H1 (cell line): ENCODE measurements around the gene UCP1. TPM values are rescaled to one million over a fixed set of nuclear protein-coding genes. Genes with fewer than 3 reads are reported as not detected.

Experiments used
- CTCF ChIA-PET: fragments of 300-600 bp; sonication (Branson Sonifier 250); formaldehyde crosslinking; loops from one replicate; lab custom pipeline; 2021; ENCODE audit not compliant: partially characterized antibody; lab: Charles Lee
- POLR2A ChIA-PET: fragments of 300-600 bp; sonication (Branson Sonifier 250); formaldehyde crosslinking; loops from one replicate; lab custom pipeline; 2021; ENCODE audit warnings: inconsistent platforms; ENCODE audit not compliant: partially characterized antibody; lab: Charles Lee
- DNase-seq, 2 experiments: peaks; one replicate each; pipeline versions ENCODE4 v3.0.0 to v3.0.0-alpha.2; 2010 to 2022; ENCODE audit warnings: low spot score in 2 of 2, low read depth in 1 of 2, mixed read lengths in 1 of 2
- FAIRE-seq: peaks from 2 replicates; lab custom pipeline; 2011; peaks lifted over from hg19 to GRCh38; lab: Jason Lieb, UNC
- H2AFZ ChIP-seq: 2 replicates; pipeline ENCODE4 v1.8.1; 2012; ENCODE audit warnings: low read length, inconsistent platforms
- H2AK5ac ChIP-seq: 2 replicates; pipeline ENCODE4 v1.6.1; 2013; ENCODE audit warnings: low read depth, low read length
- H2BK120ac ChIP-seq: replicated peaks from 2 replicates; pipeline ENCODE3; 2013; ENCODE audit warnings: low read depth, low read length, inconsistent platforms
- H2BK12ac ChIP-seq: 2 replicates; pipeline ENCODE4 v1.6.1; 2013; ENCODE audit warnings: low read depth, low read length
- H2BK15ac ChIP-seq: 2 replicates; pipeline ENCODE4 v1.6.1; 2013; ENCODE audit warnings: low read length
- H2BK20ac ChIP-seq: 2 replicates; pipeline ENCODE4 v1.6.1; 2013; ENCODE audit warnings: low read length
- H2BK5ac ChIP-seq: 2 replicates; pipeline ENCODE4 v1.6.1; 2013; ENCODE audit warnings: low read depth, low read length
- H3K14ac ChIP-seq: 2 replicates; pipeline ENCODE4 v1.6.1; 2013; ENCODE audit warnings: inconsistent platforms; ENCODE audit not compliant: insufficient read length
- H3K18ac ChIP-seq: 2 replicates; pipeline ENCODE4 v1.6.1; 2013; ENCODE audit warnings: low read length; ENCODE audit errors: extremely low read depth
- H3K23ac ChIP-seq: 2 replicates; pipeline ENCODE4 v1.6.1; 2013; ENCODE audit warnings: inconsistent platforms; ENCODE audit not compliant: insufficient read length
- H3K23me2 ChIP-seq: 2 replicates; pipeline ENCODE4 v1.6.1; 2013; ENCODE audit warnings: low read depth, low read length
- H3K27ac ChIP-seq: 2 replicates; pipeline ENCODE4 v1.6.1; 2011; ENCODE audit warnings: low read depth, low read length, inconsistent platforms
- H3K27me3 ChIP-seq, 4 experiments: replicated peaks in 1 of 4; 1 replicate in 1 of 4; 2 replicates in 3 of 4; pipeline versions ENCODE4 v1.6.1 to v1.8.1; 2011 to 2013; ENCODE audit warnings: low read length in 3 of 4, mild to moderate bottlenecking in 3 of 4, inconsistent platforms in 2 of 4, mixed read lengths in 2 of 4, moderate library complexity in 1 of 4; ENCODE audit not compliant: control insufficient read depth in 3 of 4, insufficient read depth in 3 of 4; ENCODE audit errors: extremely low read depth in 1 of 4
- H3K36me3 ChIP-seq, 4 experiments: 2 replicates each; pipeline versions ENCODE4 v1.6.1 to v1.8.1; 2011 to 2013; ENCODE audit warnings: mild to moderate bottlenecking in 4 of 4, low read length in 3 of 4, moderate library complexity in 2 of 4, control low read depth in 1 of 4, inconsistent platforms in 1 of 4; ENCODE audit not compliant: insufficient read depth in 4 of 4, control insufficient read depth in 2 of 4
- H3K4ac ChIP-seq: replicated peaks from 2 replicates; pipeline ENCODE3; 2013; ENCODE audit warnings: low read length, low read depth, mixed read lengths, inconsistent platforms; ENCODE audit not compliant: insufficient read length
- H3K4me1 ChIP-seq, 4 experiments: replicated peaks in 1 of 4; 1 replicate in 1 of 4; 2 replicates in 3 of 4; pipeline versions ENCODE4 v1.6.1 to v1.8.1; 2011 to 2013; ENCODE audit warnings: low read length in 3 of 4, inconsistent platforms in 2 of 4, mixed read lengths in 1 of 4; ENCODE audit not compliant: insufficient read depth in 4 of 4, control insufficient read depth in 3 of 4
- H3K4me2 ChIP-seq, 2 experiments: 2 replicates each; pipeline versions ENCODE4 v1.6.1 to v1.8.1; 2011 to 2013; ENCODE audit warnings: low read depth in 2 of 2, low read length in 2 of 2, control low read depth in 1 of 2, inconsistent platforms in 1 of 2, mild to moderate bottlenecking in 1 of 2; ENCODE audit not compliant: insufficient read depth in 1 of 2
- H3K4me3 ChIP-seq, 4 experiments: fragments of 200-600, 300-600 bp in 1 of 4; sonication (generic), shearing (Covaris generic), sonication (Bioruptor Twin) in 1 of 4; 2 replicates each; pipeline versions ENCODE4 v1.5.1 to v1.8.1; 2011 to 2016; ENCODE audit warnings: low read length in 4 of 4, low read depth in 3 of 4, control low read depth in 2 of 4, inconsistent platforms in 2 of 4, mild to moderate bottlenecking in 2 of 4, mixed read lengths in 1 of 4, moderate library complexity in 1 of 4; ENCODE audit not compliant: insufficient read depth in 2 of 4; ENCODE audit errors: extremely low read depth in 1 of 4
- H3K56ac ChIP-seq: replicated peaks from 2 replicates; pipeline ENCODE3; 2013; ENCODE audit warnings: low read depth, mild to moderate bottlenecking, mixed read lengths, low read length, inconsistent platforms; ENCODE audit not compliant: insufficient read length
- H3K79me1 ChIP-seq: 2 replicates; pipeline ENCODE4 v1.6.1; 2013; ENCODE audit warnings: low read depth, low read length, control low read depth
- H3K79me2 ChIP-seq, 2 experiments: 2 replicates each; pipeline versions ENCODE4 v1.6.1 to v1.8.1; 2012 to 2013; ENCODE audit warnings: low read length in 2 of 2, mild to moderate bottlenecking in 2 of 2, inconsistent platforms in 1 of 2; ENCODE audit not compliant: insufficient read depth in 2 of 2, control insufficient read depth in 1 of 2
- H3K9ac ChIP-seq, 4 experiments: replicated peaks in 1 of 4; 1 replicate in 1 of 4; 2 replicates in 3 of 4; pipeline versions ENCODE4 v1.6.1 to v1.8.1; 2011 to 2013; ENCODE audit warnings: low read depth in 3 of 4, low read length in 3 of 4, control low read depth in 2 of 4, mild to moderate bottlenecking in 2 of 4, moderate library complexity in 2 of 4, inconsistent platforms in 1 of 4; ENCODE audit errors: extremely low read depth in 1 of 4
- H3K9me3 ChIP-seq, 2 experiments: 2 replicates each; pipeline versions ENCODE4 v1.6.1 to v1.8.1; 2012 to 2013; ENCODE audit warnings: mild to moderate bottlenecking in 2 of 2, moderate library complexity in 2 of 2, control low read depth in 1 of 2, inconsistent platforms in 1 of 2, low read depth in 1 of 2, low read length in 1 of 2, mixed read lengths in 1 of 2; ENCODE audit not compliant: insufficient read depth in 2 of 2
- H4K20me1 ChIP-seq, 2 experiments: replicated peaks in 1 of 2; 2 replicates each; pipeline versions ENCODE3 to v1.8.1; 2011 to 2013; ENCODE audit warnings: inconsistent platforms in 2 of 2, low read length in 2 of 2, mild to moderate bottlenecking in 1 of 2; ENCODE audit not compliant: insufficient read depth in 2 of 2, control insufficient read depth in 1 of 2
- H4K5ac ChIP-seq: 2 replicates; pipeline ENCODE4 v1.6.1; 2013; ENCODE audit warnings: low read length, low read depth, mixed read lengths, inconsistent platforms; ENCODE audit not compliant: insufficient read length
- H4K8ac ChIP-seq: 2 replicates; pipeline ENCODE4 v1.8.0; 2013; ENCODE audit warnings: mild to moderate bottlenecking, moderate library complexity, low read length, inconsistent platforms; ENCODE audit not compliant: insufficient read depth; ENCODE audit errors: extremely low read depth
- H4K91ac ChIP-seq: replicated peaks from 2 replicates; pipeline ENCODE3; 2013; ENCODE audit warnings: low read length, mixed read lengths, inconsistent platforms; ENCODE audit not compliant: insufficient read length
- HDAC2 ChIP-seq, 2 experiments: fragments of 300-600 bp in 1 of 2; sonication (generic) in 1 of 2; IDR thresholded peaks; 2 replicates each; pipeline ENCODE4 v1.6.1; 2011 to 2012; ENCODE audit warnings: low read depth in 2 of 2, low read length in 2 of 2, mild to moderate bottlenecking in 2 of 2, moderate library complexity in 2 of 2, borderline replicate concordance in 1 of 2, inconsistent platforms in 1 of 2
- RXRA ChIP-seq: IDR thresholded peaks from 2 replicates; pipeline ENCODE4 v1.6.1; 2011; ENCODE audit warnings: low read depth, mild to moderate bottlenecking, low read length, moderate library complexity; ENCODE audit not compliant: insufficient read depth
- SP2 ChIP-seq: IDR thresholded peaks from 2 replicates; pipeline ENCODE4 v1.6.1; 2012; ENCODE audit warnings: mild to moderate bottlenecking, low read length, inconsistent platforms
- TAF1 ChIP-seq: IDR thresholded peaks from 2 replicates; pipeline ENCODE4 v1.6.1; 2011; ENCODE audit warnings: mild to moderate bottlenecking, low read depth, low read length
- TCF12 ChIP-seq: IDR thresholded peaks from 2 replicates; pipeline ENCODE4 v1.6.1; 2011; ENCODE audit warnings: low read depth, mild to moderate bottlenecking, low read length
- WGBS, 2 experiments: shearing (Covaris generic) in 1 of 2; methylation state at CpG; one replicate each; pipeline versions ENCODE4 v1.1.6 to v1.1.7; 2013 to 2015; ENCODE audit warnings: low lambda C conversion rate in 2 of 2, mixed read lengths in 2 of 2, inconsistent platforms in 1 of 2, low coverage in 1 of 2, missing lambda C conversion rate in 1 of 2; ENCODE audit not compliant: insufficient replicate concordance in 2 of 2, insufficient coverage in 1 of 2, insufficient read length in 1 of 2; ENCODE audit errors: extremely low coverage in 1 of 2, missing lambda C conversion rate in 1 of 2; 5-methylcytosine and 5-hydroxymethylcytosine counted together
- polyA plus RNA-seq, 7 experiments: library from polyadenylated mRNA; depleted of rRNA in 3 of 7; stranded (reverse) in 5 of 7; unstranded in 2 of 7; fragments of >200 nt in 5 of 7; fragments of 200-250 nt in 2 of 7; gene quantifications; 1 replicate in 5 of 7; 2 replicates in 1 of 7; 4 replicates in 1 of 7; pipeline versions ENCODE4 v1.2.1 to v1.2.3, GENCODE V29; 2011 to 2013; ENCODE audit warnings: missing spikeins in 2 of 7, mixed read lengths in 2 of 7
- total RNA-seq: library from RNA; stranded (reverse); fragmentation: NEBNext Ultra II Directional; extraction: Animal tissue kit (Norgen Biotek cat#: 25700); gene quantifications from 2 replicates; pipeline ENCODE4 v1.2.1, GENCODE V29; 2021
- TF ChIP-seq, protein P1 (sequence below), 3 experiments: IDR thresholded peaks; 1 replicate in 2 of 3; 2 replicates in 1 of 3; pipeline versions ENCODE4 v1.5.1 to v1.6.1; 2011; ENCODE audit warnings: low read length in 3 of 3, mild to moderate bottlenecking in 3 of 3, inconsistent platforms in 2 of 3, low read depth in 1 of 3, moderate library complexity in 1 of 3; ENCODE audit not compliant: insufficient read depth in 1 of 3; ENCODE audit errors: control extremely low read depth in 1 of 3
- TF ChIP-seq, protein P2 (sequence below): IDR thresholded peaks from 2 replicates; pipeline ENCODE4 v1.6.1; 2011; ENCODE audit warnings: low read length, improper control_type of control experiment

The UCP1 gene
- total and polyA plus RNA-seq, 2 of the 8 experiments (the other 6 are each of a cell fraction or from before 2014, with no cell fraction given), result 0.20 to 0.44 TPM

DNA sequence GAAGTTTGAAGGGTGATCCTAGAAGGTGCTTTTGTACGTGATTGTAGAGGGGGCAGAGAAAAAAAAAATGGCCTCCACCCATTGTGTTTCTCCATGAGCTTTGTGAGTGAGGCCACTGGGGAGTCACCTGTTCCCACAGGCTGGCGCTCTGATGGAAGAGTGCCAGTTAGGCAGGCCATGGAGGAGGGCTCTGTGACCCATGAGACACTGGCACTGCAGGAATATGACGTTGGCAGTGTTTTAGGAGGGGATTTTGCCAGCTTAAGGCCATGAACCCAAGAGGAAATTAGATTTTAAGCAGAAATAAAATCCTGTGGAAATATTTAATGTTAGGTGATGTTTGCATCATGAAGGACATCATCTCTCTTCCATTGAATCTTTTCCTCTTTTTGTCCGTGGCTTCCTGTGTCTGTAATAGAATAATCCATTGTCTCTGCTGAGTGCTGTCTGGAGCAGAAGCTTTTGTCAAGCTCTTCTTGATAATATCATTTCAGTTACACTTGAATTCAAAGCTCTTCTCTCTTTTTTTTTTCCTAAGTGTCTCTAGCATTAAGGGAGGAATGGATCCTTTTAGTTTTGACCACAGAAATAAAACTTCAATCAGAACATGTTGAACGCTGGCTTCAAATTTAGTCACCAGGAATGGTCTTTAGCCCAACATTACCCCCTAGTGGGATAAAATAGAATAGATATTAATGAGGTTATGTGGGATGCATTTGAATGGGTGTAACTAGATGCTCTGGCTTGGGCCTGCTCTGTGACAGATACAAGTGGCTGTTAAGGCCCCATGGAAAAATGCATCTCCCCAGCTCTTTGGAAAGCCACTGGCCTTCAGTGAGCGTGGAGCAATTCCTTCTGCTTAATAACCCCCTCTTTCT, 41.0 kb upstream of the UCP1 start:
- Histone ChIP-seq H3K4me3 (no peak overlapping the region), H2BK5ac (no peak overlapping the region), H4K8ac (no peak overlapping the region), H2BK120ac (no peak overlapping the region), H3K36me3 (no peaks in the 10 kb centered on the region), H2BK20ac (no peak overlapping the region), H4K5ac (no peak overlapping the region), H3K79me1 (no peaks in the 10 kb centered on the region), H3K23me2 (no peaks in the 10 kb centered on the region), H3K56ac (no peak overlapping the region), H2AK5ac (no peak overlapping the region), H3K27ac (no peak overlapping the region), H3K79me2 (no peaks in the 10 kb centered on the region), H3K23ac (no peak overlapping the region), H3K9ac (no peak overlapping the region), H2BK15ac (no peak overlapping the region), H3K18ac (no peak overlapping the region), H3K14ac (no peak overlapping the region), H3K27me3 (no peaks in the 10 kb centered on the region), H2AFZ (no peak overlapping the region; the same call in 1 of the 2 replicates), H3K4me2 (no peak overlapping the region), H2BK12ac (no peak overlapping the region), H4K20me1 (no peaks in the 10 kb centered on the region), H4K91ac (no peak overlapping the region), H3K4me1 (no peaks in the 10 kb centered on the region), H3K9me3 (no peaks in the 10 kb centered on the region), H3K4ac (no peak overlapping the region)
- ChIA-PET POLR2A (interaction anchor here (1.2 kb wide), 1 partner anchor 42 kb away, joined by 3 read pairs; no protein-coding TSS in a partner anchor), CTCF (interaction anchor here (0.7 to 3.1 kb wide), 18 partner anchors 8 to 279 kb away, joined by 3 to 23 read pairs (median 4); no protein-coding TSS in a partner anchor)
- FAIRE-seq, result no peak
- 80% methylated on average over 6 of the region's 6 CpGs; no CpG with 5 or more reads in 1 of the 2 experiments for WGBS, 2 experiments
- DNase-seq, result no peak
- TF ChIP-seq, protein P1, sequence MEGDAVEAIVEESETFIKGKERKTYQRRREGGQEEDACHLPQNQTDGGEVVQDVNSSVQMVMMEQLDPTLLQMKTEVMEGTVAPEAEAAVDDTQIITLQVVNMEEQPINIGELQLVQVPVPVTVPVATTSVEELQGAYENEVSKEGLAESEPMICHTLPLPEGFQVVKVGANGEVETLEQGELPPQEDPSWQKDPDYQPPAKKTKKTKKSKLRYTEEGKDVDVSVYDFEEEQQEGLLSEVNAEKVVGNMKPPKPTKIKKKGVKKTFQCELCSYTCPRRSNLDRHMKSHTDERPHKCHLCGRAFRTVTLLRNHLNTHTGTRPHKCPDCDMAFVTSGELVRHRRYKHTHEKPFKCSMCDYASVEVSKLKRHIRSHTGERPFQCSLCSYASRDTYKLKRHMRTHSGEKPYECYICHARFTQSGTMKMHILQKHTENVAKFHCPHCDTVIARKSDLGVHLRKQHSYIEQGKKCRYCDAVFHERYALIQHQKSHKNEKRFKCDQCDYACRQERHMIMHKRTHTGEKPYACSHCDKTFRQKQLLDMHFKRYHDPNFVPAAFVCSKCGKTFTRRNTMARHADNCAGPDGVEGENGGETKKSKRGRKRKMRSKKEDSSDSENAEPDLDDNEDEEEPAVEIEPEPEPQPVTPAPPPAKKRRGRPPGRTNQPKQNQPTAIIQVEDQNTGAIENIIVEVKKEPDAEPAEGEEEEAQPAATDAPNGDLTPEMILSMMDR (IDR thresholded peaks at IDR 0.05; ENCODE audit: control extremely low read depth in 1 of 3, insufficient read depth in 1 of 3, low read depth in 1 of 3, low read length in 3 of 3), result peak in 1 of 3 experiments; percentile 18; a peak in 1 of 4 replicates
- TF ChIP-seq, protein P2, sequence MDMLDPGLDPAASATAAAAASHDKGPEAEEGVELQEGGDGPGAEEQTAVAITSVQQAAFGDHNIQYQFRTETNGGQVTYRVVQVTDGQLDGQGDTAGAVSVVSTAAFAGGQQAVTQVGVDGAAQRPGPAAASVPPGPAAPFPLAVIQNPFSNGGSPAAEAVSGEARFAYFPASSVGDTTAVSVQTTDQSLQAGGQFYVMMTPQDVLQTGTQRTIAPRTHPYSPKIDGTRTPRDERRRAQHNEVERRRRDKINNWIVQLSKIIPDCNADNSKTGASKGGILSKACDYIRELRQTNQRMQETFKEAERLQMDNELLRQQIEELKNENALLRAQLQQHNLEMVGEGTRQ, result no peak
- TF ChIP-seq SP2, result no peak
- TF ChIP-seq HDAC2 (IDR thresholded peaks at IDR 0.05; ENCODE audit: borderline replicate concordance in 1 of 2, low read depth in 2 of 2, low read length in 2 of 2), result no peak
- no peak for TF ChIP-seq RXRA
- TF ChIP-seq TCF12, result no peak
- no peak for TF ChIP-seq TAF1
